ENCODE results near the gene AGPAT1.
A peak's percentile ranks its signal among the peaks of the same experiment; 100 is the strongest.

AGPAT1 gene

GRCh38 chr6:32132110-32132509 is 43.8 kb downstream of the AGPAT1 start:
- Histone ChIP-seq H3K4me1 (ENCODE audit: insufficient read depth, low read length) (peaks cover 23% of the 10 kb centered on the region), H3K9me3 (ENCODE audit: low read length) (no peaks in the 10 kb centered on the region), H3K36me3 (ENCODE audit: insufficient read depth, low read length) (no peaks in the 10 kb centered on the region), H3K27me3 (ENCODE audit: insufficient read depth, low read length) (no peaks in the 10 kb centered on the region), H3K4me3 (ENCODE audit: low read length) (no peak overlapping the region), H2AFZ (ENCODE audit: low read depth, low read length) (no peak overlapping the region)

DNA sequence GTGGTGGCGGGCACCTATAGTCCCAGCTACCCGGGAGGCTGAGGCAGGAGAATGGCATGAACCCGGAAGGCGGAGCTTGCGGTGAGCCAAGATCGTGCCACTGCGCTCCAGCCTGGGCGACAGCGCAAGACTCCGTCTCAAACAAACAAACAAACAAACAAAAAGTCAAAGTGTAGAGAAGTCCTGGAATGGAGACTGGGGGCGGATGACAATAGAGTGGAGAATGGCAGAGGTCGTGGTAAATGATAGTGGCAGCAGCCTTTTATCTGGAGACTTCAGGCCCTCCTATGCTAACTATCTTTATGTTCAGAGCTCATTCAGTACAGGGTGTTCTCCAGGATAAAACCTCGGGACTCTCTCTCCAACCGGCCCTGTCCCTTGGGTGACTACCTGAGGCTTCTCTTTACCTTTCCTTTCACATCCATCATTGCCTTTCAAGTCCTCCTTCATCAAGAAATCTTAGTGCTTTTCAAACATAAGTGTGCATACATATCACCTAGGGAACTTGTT is 44.4 kb downstream of the AGPAT1 start:
- Histone ChIP-seq H2AFZ (ENCODE audit: low read depth, low read length) (no peak overlapping the region), H3K4me3 (ENCODE audit: low read length) (no peak overlapping the region), H3K9me3 (ENCODE audit: low read length) (no peaks in the 10 kb centered on the region), H3K36me3 (ENCODE audit: insufficient read depth, low read length) (peaks cover 6% of the 10 kb centered on the region), H3K27me3 (ENCODE audit: insufficient read depth, low read length) (no peaks in the 10 kb centered on the region), H3K4me1 (ENCODE audit: insufficient read depth, low read length) (peaks cover 27% of the 10 kb centered on the region)

DNA sequence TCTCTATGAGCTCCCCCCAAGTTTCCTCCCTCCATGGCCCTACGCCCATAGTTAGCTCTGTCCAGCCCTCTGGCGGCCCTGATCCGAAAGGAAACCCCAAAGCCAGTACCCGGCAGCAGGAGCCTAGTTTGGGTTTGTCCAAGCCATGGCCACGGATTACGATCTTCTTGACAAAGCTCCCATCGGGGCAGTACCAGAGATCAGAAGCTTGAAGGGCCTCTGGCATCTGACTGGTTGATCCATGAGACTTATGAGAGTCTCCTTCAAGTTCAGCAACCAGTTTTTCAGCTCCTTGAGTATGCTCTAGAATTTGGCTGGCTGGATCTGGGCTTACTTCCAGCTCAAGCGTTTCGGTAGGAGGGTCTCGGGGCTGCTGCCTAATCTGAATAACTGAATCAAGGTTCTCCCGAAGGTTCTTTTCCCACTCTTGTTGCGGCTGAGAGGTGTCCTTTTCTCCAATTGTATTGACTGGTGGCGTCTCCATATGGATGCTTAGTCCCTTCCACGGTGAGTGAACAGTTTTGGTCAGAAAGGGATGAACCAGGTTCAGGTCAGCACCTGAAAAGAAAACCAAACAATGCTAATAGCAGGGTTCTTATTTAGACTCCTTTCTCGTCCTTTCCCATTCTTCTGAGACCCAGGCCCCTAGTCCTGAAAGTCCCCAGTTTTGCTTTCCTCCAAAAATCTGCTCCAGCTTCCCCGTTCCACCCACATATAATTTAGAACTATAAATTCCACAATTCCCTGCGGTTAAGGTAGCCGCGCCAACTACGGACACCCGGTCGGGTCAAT is 46.4 kb downstream of the AGPAT1 start:
- peaks cover 24% of the 10 kb centered on the region for H3K4me1 ChIP-seq (ENCODE audit: insufficient read depth, low read length)
- no peaks in the 10 kb centered on the region for H3K27me3 ChIP-seq (ENCODE audit: insufficient read depth, low read length)
- peak overlapping the region; percentile 77 for H3K4me3 ChIP-seq (ENCODE audit: low read length)
- no peaks in the 10 kb centered on the region for H3K9me3 ChIP-seq (ENCODE audit: low read length)
- peak overlapping the region; percentile 78 for H2AFZ ChIP-seq (ENCODE audit: low read depth, low read length)
- H3K36me3 ChIP-seq (ENCODE audit: insufficient read depth, low read length): peaks cover 16% of the 10 kb centered on the region

DNA sequence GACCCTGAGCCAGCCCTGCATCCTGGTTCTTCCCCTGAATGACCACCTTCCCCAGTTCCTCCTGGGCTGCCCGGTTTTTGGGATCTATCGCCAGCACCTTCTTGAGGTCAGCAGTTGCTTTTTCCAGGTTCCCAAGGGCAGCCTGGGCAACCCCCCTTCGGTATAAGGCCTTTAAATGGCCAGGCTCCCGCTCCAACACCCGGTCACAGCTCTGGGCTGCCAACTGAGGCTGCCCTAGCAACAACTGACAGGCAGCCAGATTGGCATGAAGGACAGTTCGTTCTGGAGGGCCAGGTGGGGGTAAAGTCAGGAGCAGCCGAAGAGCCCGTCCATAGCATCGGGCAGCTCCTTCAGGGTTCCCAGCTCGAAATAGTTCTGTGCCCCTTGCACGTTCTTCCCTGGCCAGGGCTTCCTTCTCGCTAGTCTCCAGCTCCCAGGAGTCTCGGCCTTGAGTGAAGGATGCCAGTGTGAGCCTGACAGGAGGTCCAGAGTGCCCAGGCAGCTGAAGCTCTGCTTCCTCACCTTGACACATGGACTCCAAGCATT is 47.1 kb downstream of the AGPAT1 start:
- no peak overlapping the region for H2AFZ ChIP-seq (ENCODE audit: low read depth, low read length)
- peak overlapping the region; percentile 77 for H3K4me3 ChIP-seq (ENCODE audit: low read length)

GRCh38 chr6:32127717-32128592 is 47.9 kb downstream of the AGPAT1 start, which contains the start of gene ATF6B:
Gene ATF6B (minus strand): TSS chr6:32128246. CDS start chr6:32128207, 39 bp downstream.
- Histone ChIP-seq H3K9me3 (ENCODE audit: low read length) (no peaks in the 10 kb centered on the region), H2AFZ (ENCODE audit: low read depth, low read length) (peak within 1 kb of the TSS; percentile 54), H3K4me3 (ENCODE audit: low read length) (peak within 1 kb of the TSS; percentile 88), H3K36me3 (ENCODE audit: insufficient read depth, low read length) (peaks cover 25% of the 10 kb centered on the region), H3K27me3 (ENCODE audit: insufficient read depth, low read length) (no peaks in the 10 kb centered on the region), H3K4me1 (ENCODE audit: insufficient read depth, low read length) (peaks cover 24% of the 10 kb centered on the region)

More for the DNA sequence above, 47.1 kb downstream of the AGPAT1 start:
- Histone ChIP-seq H3K27me3 (ENCODE audit: insufficient read depth, low read length) (no peaks in the 10 kb centered on the region), H3K36me3 (ENCODE audit: insufficient read depth, low read length) (peaks cover 21% of the 10 kb centered on the region), H3K9me3 (ENCODE audit: low read length) (no peaks in the 10 kb centered on the region), H3K4me1 (ENCODE audit: insufficient read depth, low read length) (peaks cover 24% of the 10 kb centered on the region)

- H2AFZ ChIP-seq (ENCODE audit: low read depth, low read length): no peak overlapping the region
- H3K9me3 ChIP-seq (ENCODE audit: low read length): no peaks in the 10 kb centered on the region
- H3K36me3 ChIP-seq (ENCODE audit: insufficient read depth, low read length): peaks cover 25% of the 10 kb centered on the region
- no peaks in the 10 kb centered on the region for H3K27me3 ChIP-seq (ENCODE audit: insufficient read depth, low read length)
- H3K4me1 ChIP-seq (ENCODE audit: insufficient read depth, low read length): peaks cover 24% of the 10 kb centered on the region
- peak overlapping the region; percentile 88 for H3K4me3 ChIP-seq (ENCODE audit: low read length)
Measured at GRCh38 chr6:32127409-32127716, 48.5 kb downstream of the AGPAT1 start.

GRCh38 chr6:32126880-32127279 is 49.0 kb downstream of the AGPAT1 start:
- Histone ChIP-seq H2AFZ (ENCODE audit: low read depth, low read length) (no peak overlapping the region), H3K9me3 (ENCODE audit: low read length) (no peaks in the 10 kb centered on the region), H3K4me3 (ENCODE audit: low read length) (peak overlapping the region; percentile 88)

GRCh38 chr6:32123681-32124080 is 52.2 kb downstream of the AGPAT1 start:
- Histone ChIP-seq H3K36me3 (ENCODE audit: insufficient read depth, low read length) (peaks cover 50% of the 10 kb centered on the region), H2AFZ (ENCODE audit: low read depth, low read length) (no peak overlapping the region), H3K27me3 (ENCODE audit: insufficient read depth, low read length) (no peaks in the 10 kb centered on the region)

More at GRCh38 chr6:32126880-32127279, 49.0 kb downstream of the AGPAT1 start:
- Histone ChIP-seq H3K36me3 (ENCODE audit: insufficient read depth, low read length) (peaks cover 29% of the 10 kb centered on the region), H3K27me3 (ENCODE audit: insufficient read depth, low read length) (no peaks in the 10 kb centered on the region), H3K4me1 (ENCODE audit: insufficient read depth, low read length) (peaks cover 24% of the 10 kb centered on the region)

GRCh38 chr6:32120573-32121059 is 55.3 kb downstream of the AGPAT1 start:
- H3K36me3 ChIP-seq (ENCODE audit: insufficient read depth, low read length): peaks cover 64% of the 10 kb centered on the region
- peaks cover 5% of the 10 kb centered on the region for H3K4me1 ChIP-seq (ENCODE audit: insufficient read depth, low read length)
- no peaks in the 10 kb centered on the region for H3K9me3 ChIP-seq (ENCODE audit: low read length)
- H3K4me3 ChIP-seq (ENCODE audit: low read length): no peak overlapping the region
- H2AFZ ChIP-seq (ENCODE audit: low read depth, low read length): no peak overlapping the region
- no peaks in the 10 kb centered on the region for H3K27me3 ChIP-seq (ENCODE audit: insufficient read depth, low read length)

More at GRCh38 chr6:32123681-32124080, 52.2 kb downstream of the AGPAT1 start:
- Histone ChIP-seq H3K9me3 (ENCODE audit: low read length) (no peaks in the 10 kb centered on the region), H3K4me3 (ENCODE audit: low read length) (no peak overlapping the region), H3K4me1 (ENCODE audit: insufficient read depth, low read length) (peaks cover 17% of the 10 kb centered on the region)

DNA sequence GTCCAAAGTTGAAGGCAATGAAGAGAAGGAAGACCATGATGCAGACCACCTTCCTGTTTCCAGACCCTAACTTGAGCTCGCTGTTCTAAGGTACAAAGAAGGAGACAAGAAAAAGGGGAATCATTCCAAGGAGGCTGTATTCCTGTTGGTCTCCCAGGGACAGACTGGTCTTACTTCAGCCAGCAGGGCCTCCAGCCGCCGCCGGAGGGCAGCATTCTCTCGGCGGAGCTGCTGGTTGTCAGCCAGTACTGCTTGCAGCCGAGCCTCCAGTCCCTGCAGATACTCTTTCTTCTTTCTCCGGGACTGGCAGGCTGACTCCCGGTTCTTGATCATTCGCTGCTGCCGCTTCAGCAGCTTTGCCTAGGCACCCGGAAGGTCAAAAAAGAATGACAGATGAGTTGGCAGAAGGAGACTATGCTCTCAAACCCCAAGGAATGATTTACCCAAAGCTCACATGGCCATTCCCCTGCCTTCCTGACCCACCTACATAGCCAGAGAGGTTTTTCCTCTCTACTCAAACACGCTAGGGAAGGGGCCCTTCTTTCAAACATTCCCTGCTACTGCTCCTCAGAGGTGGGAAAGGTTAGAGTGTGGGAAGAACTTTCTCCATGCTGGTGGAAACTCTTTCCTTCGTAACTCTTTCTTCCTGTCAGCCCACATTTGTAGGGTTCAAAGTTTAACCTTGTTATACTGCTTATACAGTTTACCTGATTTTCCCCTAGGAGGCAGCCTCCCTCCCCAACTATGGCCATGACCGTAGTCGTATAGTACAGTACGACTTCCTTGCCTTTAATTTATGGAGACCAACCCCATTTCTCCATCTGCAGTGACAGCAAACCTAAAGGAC is 56.9 kb downstream of the AGPAT1 start:
- Histone ChIP-seq H3K4me3 (ENCODE audit: low read length) (no peak overlapping the region), H2AFZ (ENCODE audit: low read depth, low read length) (no peak overlapping the region), H3K27me3 (ENCODE audit: insufficient read depth, low read length) (no peaks in the 10 kb centered on the region), H3K4me1 (ENCODE audit: insufficient read depth, low read length) (peaks cover 5% of the 10 kb centered on the region), H3K36me3 (ENCODE audit: insufficient read depth, low read length) (peaks cover 59% of the 10 kb centered on the region), H3K9me3 (ENCODE audit: low read length) (no peaks in the 10 kb centered on the region)
